Activated naive CD4-positive, alpha-beta T cell treated with anti-CD3 and anti-CD28 coated beads, Interleukin-2, amount 50 U/mL, for 72 hours (primary cell): Measurements from ENCODE around the gene ACTR1A. TPM values are rescaled to one million over a fixed set of nuclear protein-coding genes. Genes with fewer than 3 reads are reported as not detected.

ENCODE experiments used
- ATAC-seq, 2 donors: fragments of 150-1000 bp; cut with Tn5 transposase; 2 replicates each; pipeline ENCODE4 v1.10.0; 2021; ENCODE audit warnings: mild to moderate bottlenecking in 2 of 2, moderate library complexity in 2 of 2
- DNase-seq, 2 donors: peaks; one replicate each; pipeline ENCODE4 v3.0.0; 2021 to 2022; ENCODE audit warnings: low spot score in 2 of 2
- H3K27ac Mint-ChIP-seq, 2 donors: one replicate each; pipeline ENCODE4 v1.8.0; 2022; ENCODE audit warnings: mild to moderate bottlenecking in 2 of 2, mixed read lengths in 2 of 2
- H3K36me3 Mint-ChIP-seq, 2 donors: one replicate each; pipeline ENCODE4 v1.8.0; 2022; ENCODE audit warnings: mixed read lengths in 2 of 2
- H3K9me3 Mint-ChIP-seq, 2 donors: one replicate each; pipeline ENCODE4 v1.8.0; 2022; ENCODE audit warnings: mixed read lengths in 2 of 2
- total RNA-seq, 2 donors: library from RNA; stranded (reverse); gene quantifications; one replicate each; pipeline ENCODE4 v1.2.3, GENCODE V29; 2022

The ACTR1A gene
- total RNA-seq, 2 donors from 2014 or later, result 48.9 to 97.4 TPM

- no peaks in the 10 kb centered on the region for H3K36me3 Mint-ChIP-seq
- ATAC-seq (peak; percentile 20 to 67), DNase-seq (no peak)
- H3K27ac Mint-ChIP-seq, result peak overlapping the region in 1 of 2 donors; percentile 58
- no peaks in the 10 kb centered on the region for H3K9me3 Mint-ChIP-seq
Observed at GRCh38 chr10:102523250-102524029, 20.9 kb upstream of the ACTR1A start.

- peak overlapping the region in 1 of 2 donors; percentile 87 for H3K27ac Mint-ChIP-seq
- no peak for DNase-seq
Observed at GRCh38 chr10:102522874-102523249, 20.4 kb upstream of the ACTR1A start.

GRCh38 chr10:102519246-102519825, 16.8 kb upstream of the ACTR1A start:
- no peaks in the 10 kb centered on the region for H3K9me3 Mint-ChIP-seq
- no peaks in the 10 kb centered on the region for H3K36me3 Mint-ChIP-seq
- no peak overlapping the region for H3K27ac Mint-ChIP-seq
- ATAC-seq (no peak), DNase-seq (no peak)

More at GRCh38 chr10:102522874-102523249, 20.4 kb upstream of the ACTR1A start:
- Mint-ChIP-seq H3K36me3 (no peaks in the 10 kb centered on the region), H3K9me3 (no peaks in the 10 kb centered on the region)
- no peak for ATAC-seq

GRCh38 chr10:102517553-102517952, 15.0 kb upstream of the ACTR1A start:
- Mint-ChIP-seq H3K27ac (no peak overlapping the region), H3K36me3 (no peaks in the 10 kb centered on the region), H3K9me3 (no peaks in the 10 kb centered on the region)
- ATAC-seq (no peak), DNase-seq (no peak)

GRCh38 chr10:102515724-102516123, 13.2 kb upstream of the ACTR1A start:
- no peak for DNase-seq
- ATAC-seq, result no peak
- H3K36me3 Mint-ChIP-seq, result no peaks in the 10 kb centered on the region
- H3K27ac Mint-ChIP-seq, result no peak overlapping the region
- no peaks in the 10 kb centered on the region for H3K9me3 Mint-ChIP-seq

- Mint-ChIP-seq H3K27ac (peak overlapping the region; percentile 15 to 72), H3K36me3 (no peaks in the 10 kb centered on the region), H3K9me3 (no peaks in the 10 kb centered on the region)
- no peak for DNase-seq
- ATAC-seq, result no peak
Observed at GRCh38 chr10:102514487-102515311, 12.2 kb upstream of the ACTR1A start.

GRCh38 chr10:102511583-102512274, 9.2 kb upstream of the ACTR1A start:
- Mint-ChIP-seq H3K27ac (no peak overlapping the region), H3K9me3 (no peaks in the 10 kb centered on the region), H3K36me3 (no peaks in the 10 kb centered on the region)
- ATAC-seq (no peak), DNase-seq (peak in 1 of 2 donors; percentile 6)

- Mint-ChIP-seq H3K9me3 (no peaks in the 10 kb centered on the region), H3K36me3 (no peaks in the 10 kb centered on the region), H3K27ac (no peak overlapping the region)
- ATAC-seq (no peak), DNase-seq (no peak)
Observed at GRCh38 chr10:102509387-102509786, 6.9 kb upstream of the ACTR1A start.

GRCh38 chr10:102508506-102508905, 6.0 kb upstream of the ACTR1A start:
- ATAC-seq (no peak), DNase-seq (peak in 1 of 2 donors; percentile 13)
- no peak overlapping the region for H3K27ac Mint-ChIP-seq
- no peaks in the 10 kb centered on the region for H3K9me3 Mint-ChIP-seq
- no peaks in the 10 kb centered on the region for H3K36me3 Mint-ChIP-seq

GRCh38 chr10:102507521-102507920, 5.0 kb upstream of the ACTR1A start:
- DNase-seq (no peak), ATAC-seq (no peak)
- no peaks in the 10 kb centered on the region for H3K9me3 Mint-ChIP-seq
- no peak overlapping the region for H3K27ac Mint-ChIP-seq
- no peaks in the 10 kb centered on the region for H3K36me3 Mint-ChIP-seq

- ATAC-seq (no peak), DNase-seq (peak in 1 of 2 donors; percentile 53)
- H3K36me3 Mint-ChIP-seq, result no peaks in the 10 kb centered on the region
- no peak overlapping the region for H3K27ac Mint-ChIP-seq
- no peaks in the 10 kb centered on the region for H3K9me3 Mint-ChIP-seq
Observed at GRCh38 chr10:102505462-102506115, 3.1 kb upstream of the ACTR1A start.

GRCh38 chr10:102504976-102505300, 2.4 kb upstream of the ACTR1A start:
- ATAC-seq, result no peak
- no peak for DNase-seq
- H3K9me3 Mint-ChIP-seq, result no peaks in the 10 kb centered on the region
- no peaks in the 10 kb centered on the region for H3K36me3 Mint-ChIP-seq
- peak overlapping the region in 1 of 2 donors; percentile 88 for H3K27ac Mint-ChIP-seq

- H3K36me3 Mint-ChIP-seq, result no peaks in the 10 kb centered on the region
- H3K9me3 Mint-ChIP-seq, result no peaks in the 10 kb centered on the region
- DNase-seq, result peak; percentile 50 to 54
- peak overlapping the region; percentile 78 to 88 for H3K27ac Mint-ChIP-seq
- ATAC-seq, result no peak
Observed at GRCh38 chr10:102504179-102504975, 1.9 kb upstream of the ACTR1A start.

- ATAC-seq (peak; percentile 79 to 80), DNase-seq (peak; percentile 97 to 99)
- Mint-ChIP-seq H3K36me3 (no peaks in the 10 kb centered on the region), H3K9me3 (no peaks in the 10 kb centered on the region), H3K27ac (peak within 1 kb of the TSS; percentile 79 to 88)
Observed at GRCh38 chr10:102503264-102504178, 1.0 kb upstream of the ACTR1A start, which contains the start of gene SUFU. Gene SUFU, plus strand, starts transcription at chr10:102503972. Its CDS starts 181 bp downstream, at chr10:102504153.

GRCh38 chr10:102502029-102502336, 529 bp downstream of the ACTR1A start:
- DNase-seq (peak; percentile 99), ATAC-seq (peak; percentile 78 to 83)
- H3K27ac Mint-ChIP-seq, result no peak overlapping the region
- no peaks in the 10 kb centered on the region for H3K36me3 Mint-ChIP-seq
- H3K9me3 Mint-ChIP-seq, result no peaks in the 10 kb centered on the region
